ENCODE results near the gene HIPK2.
A peak's percentile ranks its signal among the peaks of the same experiment; 100 is the strongest.

Gene HIPK2

DNA sequence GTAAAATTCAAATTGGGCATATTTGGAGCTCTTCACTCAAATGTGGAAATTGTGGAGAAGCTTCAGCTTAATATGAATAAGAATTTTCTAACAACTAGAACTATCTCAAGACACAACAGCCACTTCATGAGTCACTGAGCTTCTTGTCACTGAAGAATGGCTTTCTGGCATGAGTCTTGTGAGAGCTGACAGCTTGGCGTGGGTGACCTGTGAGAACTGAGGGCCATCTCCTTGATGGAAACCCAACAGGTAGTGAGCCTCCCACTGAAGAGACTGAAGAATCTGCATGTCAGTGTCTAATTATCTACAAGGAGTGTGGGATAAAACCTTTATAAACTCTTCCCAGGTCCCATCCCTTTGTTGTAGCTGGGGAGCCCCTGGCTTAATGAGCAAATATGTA, 188.3 kb downstream of the HIPK2 start:
- Mint-ChIP-seq H3K9me3 (no peaks in the 10 kb centered on the region), H3K27ac (no peak overlapping the region), H3K27me3 (no peaks in the 10 kb centered on the region), H3K4me3 (no peak overlapping the region), H3K36me3 (ENCODE audit: low read depth) (peaks cover 77% of the 10 kb centered on the region), H3K4me1 (ENCODE audit: low read depth) (peaks cover 21% of the 10 kb centered on the region)
- intact Hi-C loops (cut with micrococcal nuclease), result no loop called here

DNA sequence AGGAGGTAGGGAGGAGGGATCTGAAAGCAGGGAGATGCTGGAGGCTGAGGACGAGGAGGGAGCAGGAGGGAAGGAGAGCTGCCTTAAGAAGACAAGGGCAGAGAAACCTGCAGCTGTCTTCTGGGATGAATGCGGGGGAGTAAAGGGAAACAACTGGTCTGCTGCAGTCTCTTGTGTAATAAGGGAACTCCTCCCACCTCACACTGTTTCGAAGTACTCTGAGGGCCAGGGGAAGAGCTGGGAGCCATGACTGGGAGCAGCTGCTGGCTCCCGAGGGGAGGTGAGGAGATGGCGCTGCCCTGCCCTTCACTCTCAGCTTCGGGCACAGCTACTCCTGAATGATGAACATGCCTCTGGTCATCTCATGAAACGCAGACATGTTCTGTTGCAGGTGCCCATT, 189.2 kb downstream of the HIPK2 start:
- H3K36me3 Mint-ChIP-seq (ENCODE audit: low read depth), result peaks cover 77% of the 10 kb centered on the region
- intact Hi-C loops (cut with micrococcal nuclease), result no loop called here
- peak overlapping the region; percentile 28 for H3K4me3 Mint-ChIP-seq
- no peak overlapping the region for H3K27ac Mint-ChIP-seq
- no peaks in the 10 kb centered on the region for H3K9me3 Mint-ChIP-seq
- H3K27me3 Mint-ChIP-seq, result no peaks in the 10 kb centered on the region
- H3K4me1 Mint-ChIP-seq (ENCODE audit: low read depth), result peaks cover 21% of the 10 kb centered on the region

DNA sequence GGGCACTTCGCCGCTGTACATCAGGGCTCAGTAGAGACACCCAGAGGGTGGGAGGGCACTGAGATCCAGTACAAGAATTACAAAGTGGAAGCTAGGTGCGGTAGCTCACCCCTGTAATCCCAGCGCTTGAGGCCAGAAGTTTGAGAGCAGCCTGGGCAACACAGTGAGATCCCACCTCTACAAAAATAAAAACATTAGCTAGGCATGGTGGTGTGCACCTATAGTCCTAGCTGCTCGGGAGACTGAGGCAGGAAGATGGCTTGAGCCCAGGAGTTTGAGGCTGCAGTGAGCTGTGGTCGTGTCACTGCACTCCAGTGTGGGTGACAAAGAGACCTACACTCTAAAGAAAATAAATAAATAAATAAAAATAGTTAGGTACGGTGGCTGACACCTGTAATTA, 190.3 kb downstream of the HIPK2 start:
- H3K27me3 Mint-ChIP-seq, result no peaks in the 10 kb centered on the region
- no peak overlapping the region for H3K27ac Mint-ChIP-seq
- H3K9me3 Mint-ChIP-seq, result no peaks in the 10 kb centered on the region
- H3K4me3 Mint-ChIP-seq, result no peak overlapping the region
- intact Hi-C loops (cut with micrococcal nuclease), result no loop called here
- H3K36me3 Mint-ChIP-seq (ENCODE audit: low read depth), result peaks cover 77% of the 10 kb centered on the region
- H3K4me1 Mint-ChIP-seq (ENCODE audit: low read depth), result peaks cover 21% of the 10 kb centered on the region

DNA sequence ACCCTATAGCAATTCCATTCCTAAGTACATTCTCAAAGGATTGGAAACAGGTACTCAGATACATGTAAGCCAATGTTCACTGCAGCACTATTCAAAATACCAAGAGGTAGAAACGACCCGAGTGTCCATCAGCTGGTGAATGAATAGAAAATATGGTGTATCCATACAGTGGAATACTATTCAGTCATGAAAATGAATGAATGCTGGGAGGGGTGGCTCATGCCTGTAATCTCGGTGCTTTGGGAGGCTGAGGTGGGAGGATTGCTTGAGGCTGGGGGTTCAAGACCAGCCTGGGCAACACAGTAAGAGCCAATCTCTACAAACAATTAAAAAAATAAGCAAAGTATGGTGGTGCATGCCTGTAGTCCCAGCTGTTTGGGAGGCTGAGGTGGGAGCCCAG, 191.5 kb downstream of the HIPK2 start:
- H3K36me3 Mint-ChIP-seq (ENCODE audit: low read depth), result peaks cover 79% of the 10 kb centered on the region
- no peak overlapping the region for H3K4me3 Mint-ChIP-seq
- H3K9me3 Mint-ChIP-seq, result no peaks in the 10 kb centered on the region
- intact Hi-C loops (cut with micrococcal nuclease), result no loop called here
- H3K4me1 Mint-ChIP-seq (ENCODE audit: low read depth), result peaks cover 21% of the 10 kb centered on the region
- no peak overlapping the region for H3K27ac Mint-ChIP-seq
- no peaks in the 10 kb centered on the region for H3K27me3 Mint-ChIP-seq

DNA sequence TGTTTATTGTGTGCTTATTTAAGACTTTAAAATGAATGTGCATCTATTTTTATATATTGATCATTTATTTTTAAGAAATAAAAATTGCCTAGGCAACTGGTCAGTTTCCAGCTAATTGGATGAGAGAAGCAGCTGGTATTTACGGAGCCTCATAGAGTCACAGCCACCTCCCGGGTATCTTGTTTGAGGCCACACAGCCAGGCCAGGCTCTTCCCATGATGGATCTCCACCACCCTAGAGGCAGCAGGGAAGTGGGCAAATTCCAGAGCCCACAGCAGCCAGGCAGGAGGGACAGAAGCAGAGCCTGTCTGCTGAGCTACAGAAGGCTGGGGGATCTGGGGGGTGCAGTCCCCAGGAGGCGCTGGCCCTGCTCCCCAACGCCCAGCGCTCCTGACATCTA, 192.8 kb downstream of the HIPK2 start:
- no peaks in the 10 kb centered on the region for H3K27me3 Mint-ChIP-seq
- H3K36me3 Mint-ChIP-seq (ENCODE audit: low read depth), result peaks cover 86% of the 10 kb centered on the region
- H3K9me3 Mint-ChIP-seq, result no peaks in the 10 kb centered on the region
- no peak overlapping the region for H3K4me3 Mint-ChIP-seq
- no peak overlapping the region for H3K27ac Mint-ChIP-seq
- H3K4me1 Mint-ChIP-seq (ENCODE audit: low read depth), result peaks cover 21% of the 10 kb centered on the region
- intact Hi-C loops (cut with micrococcal nuclease), result no loop called here

DNA sequence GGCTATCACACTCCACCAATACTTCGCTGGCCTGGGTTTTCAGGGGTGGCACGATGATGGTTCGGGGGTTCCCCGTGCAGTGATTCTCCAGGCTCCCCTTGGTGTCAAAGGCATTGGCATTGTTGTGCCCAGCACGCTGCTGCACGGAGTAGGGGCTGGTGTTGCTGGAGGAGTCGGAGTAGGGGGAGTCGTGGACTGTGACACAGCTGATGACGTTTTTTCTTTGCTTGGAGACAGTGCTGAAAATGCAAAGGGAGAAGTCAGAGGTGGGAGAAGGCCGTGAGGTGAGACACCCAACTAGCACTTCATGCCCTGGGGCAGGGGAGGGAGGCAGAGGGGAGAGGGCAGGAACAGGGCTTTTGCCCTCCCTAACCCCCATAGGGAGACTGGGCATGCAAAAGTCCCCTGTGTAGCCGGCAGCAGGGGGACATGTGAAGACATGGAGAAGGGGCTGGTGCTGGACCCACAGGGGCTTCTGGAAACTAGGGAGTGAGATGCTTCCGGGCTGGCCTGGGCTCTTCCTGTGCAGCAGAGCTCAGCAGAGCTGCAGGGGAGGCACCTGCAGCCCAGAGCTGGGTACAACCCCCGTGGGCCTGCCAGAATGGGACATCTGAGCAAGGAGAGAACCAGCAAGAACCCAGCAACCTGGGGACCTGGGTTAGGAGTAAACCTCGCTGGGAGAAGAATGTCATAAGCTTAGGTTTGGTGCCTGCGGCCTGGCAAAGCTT, 193.8 kb downstream of the HIPK2 start:
- Mint-ChIP-seq H3K27me3 (no peaks in the 10 kb centered on the region), H3K27ac (no peak overlapping the region), H3K4me1 (ENCODE audit: low read depth) (peaks cover 10% of the 10 kb centered on the region), H3K4me3 (no peak overlapping the region), H3K36me3 (ENCODE audit: low read depth) (peaks cover 89% of the 10 kb centered on the region), H3K9me3 (no peaks in the 10 kb centered on the region)
- intact Hi-C loops (cut with micrococcal nuclease), result no loop called here

DNA sequence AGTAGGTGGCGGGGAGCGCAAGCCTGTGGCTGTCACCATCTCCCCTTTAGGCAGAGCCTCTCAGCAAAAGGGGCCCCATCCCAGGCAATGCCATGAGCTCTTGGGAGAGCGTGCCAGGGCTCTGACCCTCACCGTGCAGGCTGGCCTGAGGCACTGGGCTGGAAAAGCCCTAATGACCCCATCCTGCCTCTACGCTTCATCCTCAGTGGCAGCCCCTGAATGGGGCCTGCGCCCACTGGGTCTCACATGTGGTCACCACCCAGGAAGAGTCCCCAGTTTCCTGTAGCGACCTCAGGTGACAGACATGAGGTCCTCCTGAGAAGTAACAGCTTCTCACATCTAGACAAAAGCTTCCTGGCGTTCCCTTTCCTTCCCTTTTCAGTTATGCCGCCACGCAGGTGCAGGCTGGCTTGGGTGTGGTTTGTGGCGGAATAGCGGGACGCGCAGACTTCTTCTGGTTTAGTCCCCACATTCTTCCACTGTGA, 195.1 kb downstream of the HIPK2 start:
- H3K4me1 Mint-ChIP-seq (ENCODE audit: low read depth), result no peaks in the 10 kb centered on the region

DNA sequence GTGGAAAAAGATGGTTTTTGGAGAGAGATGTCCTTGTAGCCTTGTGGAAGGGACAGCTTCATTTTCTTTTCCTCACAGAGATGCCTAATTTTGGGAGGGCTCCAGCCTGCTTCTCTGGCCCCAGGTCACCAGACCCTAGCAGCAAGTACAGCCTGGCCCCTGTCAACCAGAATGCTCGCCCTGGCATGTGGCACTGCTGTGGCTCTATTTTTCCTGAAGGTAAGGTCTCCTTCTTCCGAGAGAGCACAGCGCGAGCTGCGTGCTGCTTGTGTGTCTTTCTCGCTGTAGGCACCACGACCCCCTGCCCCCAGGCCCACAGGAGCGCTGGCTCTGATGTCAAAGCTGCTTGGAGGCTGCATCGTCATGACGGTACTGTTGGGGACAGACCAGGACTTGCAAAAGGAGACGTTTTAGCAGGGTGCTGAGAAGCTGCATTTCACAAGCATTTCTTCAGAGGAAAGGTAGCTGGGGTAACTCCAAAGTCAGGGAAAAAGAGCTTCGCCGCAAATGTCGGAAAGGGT, 195.6 kb downstream of the HIPK2 start:
- Mint-ChIP-seq H3K27ac (no peak overlapping the region), H3K4me1 (ENCODE audit: low read depth) (no peaks in the 10 kb centered on the region), H3K36me3 (ENCODE audit: low read depth) (peaks cover 99% of the 10 kb centered on the region), H3K9me3 (no peaks in the 10 kb centered on the region), H3K27me3 (no peaks in the 10 kb centered on the region), H3K4me3 (no peak overlapping the region)
- intact Hi-C loops (cut with micrococcal nuclease), result no loop called here

More for the DNA sequence above, 195.1 kb downstream of the HIPK2 start:
- Mint-ChIP-seq H3K4me3 (no peak overlapping the region), H3K36me3 (ENCODE audit: low read depth) (peaks cover 99% of the 10 kb centered on the region), H3K9me3 (no peaks in the 10 kb centered on the region), H3K27me3 (no peaks in the 10 kb centered on the region), H3K27ac (no peak overlapping the region)
- intact Hi-C loops (cut with micrococcal nuclease), result no loop called here

DNA sequence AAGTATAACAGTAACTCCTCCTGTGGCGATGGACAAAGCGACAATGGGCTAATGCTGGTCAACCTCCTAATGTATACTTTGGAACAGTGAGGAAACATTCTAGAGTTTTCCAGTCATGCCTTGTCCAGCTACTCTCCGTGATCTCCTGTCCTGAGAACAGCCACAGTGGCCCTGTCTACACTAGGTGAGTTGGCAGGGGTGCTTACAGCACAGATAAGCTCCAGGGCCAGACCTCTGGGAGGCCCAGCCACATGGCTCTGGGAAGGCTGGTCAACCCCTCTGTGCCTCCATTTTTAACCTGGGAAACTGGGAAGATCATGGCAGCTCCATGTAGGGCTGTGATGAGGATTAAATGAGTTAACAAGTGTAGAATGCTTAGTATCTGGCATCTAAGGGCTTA, 197.4 kb downstream of the HIPK2 start:
- no peaks in the 10 kb centered on the region for H3K4me1 Mint-ChIP-seq (ENCODE audit: low read depth)
- H3K27ac Mint-ChIP-seq, result no peak overlapping the region
- peaks cover 96% of the 10 kb centered on the region for H3K36me3 Mint-ChIP-seq (ENCODE audit: low read depth)
- H3K9me3 Mint-ChIP-seq, result no peaks in the 10 kb centered on the region
- H3K4me3 Mint-ChIP-seq, result no peak overlapping the region
- intact Hi-C loops (cut with micrococcal nuclease), result no loop called here
- H3K27me3 Mint-ChIP-seq, result no peaks in the 10 kb centered on the region

DNA sequence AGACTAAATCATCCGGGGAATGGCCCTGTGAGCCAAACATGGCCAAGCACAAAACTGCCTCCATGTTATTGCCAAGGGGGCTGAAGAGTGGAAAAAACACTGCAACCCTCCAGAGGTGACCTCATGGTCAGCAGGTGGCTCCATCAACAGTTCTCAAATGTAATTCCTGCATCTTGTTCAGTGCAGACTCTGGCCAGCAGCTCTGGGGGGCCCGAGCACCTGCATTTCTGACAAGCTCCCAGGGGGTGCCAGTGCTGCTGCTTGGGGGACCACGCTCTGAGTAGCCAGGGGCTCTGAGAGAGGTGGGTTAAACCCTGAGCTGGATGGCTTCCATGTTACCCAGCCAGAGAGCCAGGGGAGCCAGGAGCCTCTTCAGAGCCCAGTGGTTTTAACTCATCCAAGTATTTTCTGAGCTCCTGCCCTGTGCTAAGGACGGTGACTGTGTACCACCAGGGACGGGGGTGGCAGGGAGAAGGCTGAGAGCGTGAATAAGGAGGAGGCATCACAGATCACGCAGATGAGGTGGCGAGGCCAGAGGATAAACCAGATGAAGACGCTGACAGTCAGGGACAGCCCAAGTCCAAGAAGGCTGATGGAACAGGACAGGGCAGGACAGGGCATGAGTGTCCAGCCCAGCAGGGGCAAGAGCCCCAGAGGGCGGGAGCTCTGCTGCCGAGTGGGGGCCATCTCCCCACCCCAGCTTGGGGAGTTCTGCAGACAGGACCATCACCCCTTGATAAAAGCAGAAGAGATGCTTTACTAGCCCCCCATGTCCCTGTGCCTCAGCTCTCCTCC, 201.4 kb downstream of the HIPK2 start:
- H3K4me1 Mint-ChIP-seq (ENCODE audit: low read depth), result no peaks in the 10 kb centered on the region
- no peaks in the 10 kb centered on the region for H3K27me3 Mint-ChIP-seq
- H3K27ac Mint-ChIP-seq, result no peak overlapping the region
- H3K4me3 Mint-ChIP-seq, result no peak overlapping the region
- H3K36me3 Mint-ChIP-seq (ENCODE audit: low read depth), result peaks cover 95% of the 10 kb centered on the region
- no peaks in the 10 kb centered on the region for H3K9me3 Mint-ChIP-seq
- intact Hi-C loops (cut with micrococcal nuclease), result no loop called here

DNA sequence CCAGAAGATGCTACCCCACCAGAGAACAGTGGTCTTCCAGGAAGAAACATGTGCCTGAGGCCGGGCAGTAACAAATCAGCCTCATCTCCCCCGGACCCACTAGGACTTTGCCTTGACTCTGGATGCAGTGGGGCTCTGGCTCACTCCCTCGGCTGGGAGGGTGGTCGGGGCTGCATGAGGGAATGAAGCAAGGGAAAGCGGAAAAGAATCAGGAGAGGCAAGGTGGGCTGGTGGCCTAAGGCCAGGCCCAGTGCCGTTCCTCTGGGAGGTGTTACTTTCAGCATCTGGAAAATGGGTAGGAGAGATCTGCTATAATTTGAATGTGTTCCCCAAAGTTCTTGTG, 202.5 kb downstream of the HIPK2 start:
- H3K36me3 Mint-ChIP-seq (ENCODE audit: low read depth), result peaks cover 95% of the 10 kb centered on the region
- no peak overlapping the region for H3K27ac Mint-ChIP-seq
- no peaks in the 10 kb centered on the region for H3K4me1 Mint-ChIP-seq (ENCODE audit: low read depth)
- H3K9me3 Mint-ChIP-seq, result no peaks in the 10 kb centered on the region
- no peak overlapping the region for H3K4me3 Mint-ChIP-seq
- intact Hi-C loops (cut with micrococcal nuclease), result no loop called here
- H3K27me3 Mint-ChIP-seq, result no peaks in the 10 kb centered on the region

DNA sequence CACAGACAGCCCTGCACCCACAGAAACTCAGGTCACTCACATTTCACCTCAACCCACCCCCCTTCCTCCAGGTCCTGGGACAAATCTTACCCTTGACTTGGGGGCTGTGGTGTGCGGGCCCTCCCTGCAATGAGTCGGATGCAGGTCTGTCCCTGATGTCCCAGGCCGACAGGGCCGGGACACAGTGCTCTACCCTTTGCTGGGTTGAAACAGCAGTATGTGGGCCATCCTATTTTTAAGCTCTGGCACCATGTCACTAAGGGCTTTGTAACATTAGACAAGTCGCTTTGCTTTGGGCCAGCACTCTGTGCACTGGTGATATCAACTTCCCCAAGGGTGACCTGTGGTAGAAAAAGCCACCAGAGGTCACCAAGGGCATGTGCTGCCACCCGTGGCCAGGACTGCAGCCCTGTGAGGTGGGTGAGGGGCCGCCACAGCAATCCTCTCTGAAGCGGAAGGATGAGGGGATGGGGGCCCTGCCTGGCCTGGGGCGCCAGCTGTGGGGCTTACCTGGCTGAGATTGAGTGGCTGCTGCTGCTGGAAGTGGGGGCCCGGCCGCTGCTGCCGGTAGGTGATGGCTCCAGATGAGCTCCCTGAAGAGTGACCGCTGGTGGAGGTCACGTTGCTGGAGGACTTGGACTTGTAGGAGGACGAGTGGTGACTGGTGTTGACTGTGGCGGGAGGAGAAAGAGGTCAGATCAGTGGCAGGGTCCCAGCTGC, 203.0 kb downstream of the HIPK2 start:
- Mint-ChIP-seq H3K4me3 (no peak overlapping the region), H3K9me3 (no peaks in the 10 kb centered on the region), H3K36me3 (ENCODE audit: low read depth) (peaks cover 91% of the 10 kb centered on the region), H3K27ac (no peak overlapping the region), H3K27me3 (no peaks in the 10 kb centered on the region), H3K4me1 (ENCODE audit: low read depth) (no peaks in the 10 kb centered on the region)
- intact Hi-C loops (cut with micrococcal nuclease), result no loop called here

DNA sequence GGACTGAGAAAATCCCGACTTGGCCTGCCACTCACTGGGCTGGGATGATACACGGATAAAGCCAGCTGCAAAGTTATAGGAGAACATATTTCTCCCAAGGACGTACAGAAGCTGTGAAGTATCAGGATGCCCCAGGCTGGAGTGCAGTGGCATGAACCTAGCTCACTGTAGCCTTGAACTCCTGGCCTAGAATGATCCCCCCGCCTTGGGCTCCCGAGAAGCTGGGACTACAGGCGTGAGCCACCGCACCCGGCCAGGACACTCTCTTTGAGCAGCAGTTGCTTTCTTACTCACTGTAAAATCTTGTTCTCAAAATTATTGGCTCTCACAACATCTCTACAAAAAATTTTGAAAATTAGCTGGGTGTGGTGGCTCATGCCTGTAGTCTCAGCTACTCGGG, 203.9 kb downstream of the HIPK2 start:
- H3K36me3 Mint-ChIP-seq (ENCODE audit: low read depth), result peaks cover 90% of the 10 kb centered on the region

More for the DNA sequence above, 203.9 kb downstream of the HIPK2 start:
- H3K9me3 Mint-ChIP-seq, result no peaks in the 10 kb centered on the region
- no peak overlapping the region for H3K4me3 Mint-ChIP-seq
- no peak overlapping the region for H3K27ac Mint-ChIP-seq
- no peaks in the 10 kb centered on the region for H3K27me3 Mint-ChIP-seq
- H3K4me1 Mint-ChIP-seq (ENCODE audit: low read depth), result no peaks in the 10 kb centered on the region
- intact Hi-C loops (cut with micrococcal nuclease), result no loop called here
